Head of caudate nucleus (tissue), 42 donors: ENCODE data around the gene DIS3L2.
"Not testable (repeated sequence)": the region's sequence is repeated elsewhere in the genome, so short reads cannot be mapped to it uniquely, and the experiment has no call there.

Experiments
- DNase-seq, 42 donors: peaks; one replicate each; pipeline versions ENCODE4 v3.0.0 to v3.0.0-alpha.2; 2020 to 2021; ENCODE audit warnings: mixed read lengths in 7 of 42
- intact Hi-C: fragments of 100-400 bp; cut with DNase I; formaldehyde crosslinking; loops from one replicate; pipeline ENCODE4 v1.15.0; 2022

DIS3L2 gene

GRCh38 chr2:232036876-232037275, 75.4 kb downstream of the DIS3L2 start:
- intact Hi-C loops, DNase-seq: not testable (repeated sequence)

- no peak for DNase-seq
Observed at GRCh38 chr2:232038251-232038880, 76.9 kb downstream of the DIS3L2 start.

DNA sequence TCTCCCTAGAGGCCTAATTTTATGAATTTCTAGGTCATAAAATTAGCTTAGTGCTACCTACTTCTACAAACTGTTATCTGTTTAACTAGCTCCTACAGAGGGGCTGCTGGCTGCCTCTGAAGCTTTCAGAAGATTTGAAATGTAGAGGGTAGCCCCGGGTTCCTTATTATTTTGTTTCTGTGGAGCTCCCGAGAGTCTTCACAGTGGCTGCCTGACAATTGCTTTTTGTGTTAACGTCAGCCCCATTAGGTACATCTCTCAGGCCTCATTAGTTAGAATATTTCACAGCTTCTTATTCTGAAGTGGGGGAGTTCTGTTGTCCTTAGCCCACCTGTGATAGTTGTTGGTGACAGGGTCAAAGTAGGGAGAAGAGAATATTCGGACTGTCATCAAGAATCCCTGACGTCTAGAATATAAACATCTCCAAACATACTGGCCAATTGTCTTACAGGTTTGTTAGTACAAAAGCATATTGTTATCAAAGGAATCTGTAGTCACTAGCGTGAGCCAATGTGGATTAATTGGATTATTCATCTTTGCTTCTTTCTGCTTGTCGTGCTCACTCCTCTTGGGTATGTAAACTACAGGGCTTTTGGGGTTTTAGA, 77.5 kb downstream of the DIS3L2 start:
- DNase-seq: peak in 1 of 42 donors; percentile 10
- intact Hi-C loops: no loop called here

More at GRCh38 chr2:232038251-232038880, 76.9 kb downstream of the DIS3L2 start:
- intact Hi-C loops: no loop called here

- intact Hi-C loops: no loop called here
- DNase-seq: no peak
Observed at GRCh38 chr2:232042911-232043574, 81.5 kb downstream of the DIS3L2 start.

DNA sequence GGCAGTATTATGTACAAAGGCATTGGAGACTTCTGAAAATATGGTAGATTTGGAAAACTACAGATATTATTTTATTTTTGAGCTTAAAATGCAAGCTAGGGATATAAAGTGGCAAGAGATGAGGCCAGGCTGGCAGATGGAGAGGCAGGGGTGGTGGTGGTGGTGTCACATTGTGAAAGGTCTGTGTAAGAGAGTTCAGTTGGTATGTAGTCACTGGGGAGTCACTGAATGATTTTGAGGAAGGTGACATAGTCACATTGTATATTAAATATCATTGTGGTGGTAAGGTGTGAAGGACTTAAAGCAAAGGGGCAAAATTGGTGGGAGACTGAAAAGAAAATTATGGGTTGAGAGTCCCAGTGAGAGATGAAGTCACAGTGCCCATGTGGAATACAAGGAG, 82.5 kb downstream of the DIS3L2 start:
- intact Hi-C loops: no loop called here
- no peak for DNase-seq

GRCh38 chr2:232049350-232049749, 87.8 kb downstream of the DIS3L2 start:
- no peak for DNase-seq
- intact Hi-C loops: no loop called here

DNA sequence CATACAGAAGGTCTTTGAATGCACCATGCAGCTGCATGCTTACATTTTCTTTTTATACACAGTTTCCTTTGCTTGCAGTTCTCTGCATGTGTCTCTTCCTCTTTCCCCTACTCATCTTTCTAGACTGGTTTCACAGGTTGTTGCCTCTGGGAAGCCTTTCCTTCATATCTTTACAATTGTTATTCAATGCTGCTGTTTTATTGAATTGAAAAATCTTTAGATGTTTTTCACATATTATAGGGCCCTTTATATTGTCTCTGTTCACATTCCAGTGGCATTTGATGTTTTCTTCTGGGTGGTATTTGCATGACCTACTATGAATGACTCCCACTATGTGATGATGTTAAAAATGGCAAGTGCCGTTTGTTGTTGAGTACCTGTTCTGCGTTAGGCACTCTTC, 91.1 kb downstream of the DIS3L2 start:
- intact Hi-C loops: no loop called here
- DNase-seq: no peak

DNA sequence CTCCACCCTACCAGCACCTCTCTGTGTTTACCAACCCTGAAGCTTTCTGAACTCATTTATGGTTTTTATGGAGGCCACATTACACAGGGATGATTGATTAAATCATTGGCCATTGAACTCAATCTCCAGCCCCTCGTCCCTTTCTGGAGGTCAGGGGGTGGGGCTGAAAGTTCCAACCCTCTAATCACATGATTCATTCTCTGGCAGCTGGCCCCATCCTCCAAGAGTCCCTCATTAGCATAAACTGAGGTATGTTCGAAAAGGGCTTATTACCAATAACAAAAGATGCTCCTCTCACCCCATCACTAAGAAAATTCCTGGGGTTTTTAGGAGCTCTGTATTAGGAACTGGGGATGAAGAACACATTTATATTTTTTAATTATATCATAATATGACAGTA, 92.3 kb downstream of the DIS3L2 start:
- intact Hi-C loops: no loop called here
- no peak for DNase-seq

DNA sequence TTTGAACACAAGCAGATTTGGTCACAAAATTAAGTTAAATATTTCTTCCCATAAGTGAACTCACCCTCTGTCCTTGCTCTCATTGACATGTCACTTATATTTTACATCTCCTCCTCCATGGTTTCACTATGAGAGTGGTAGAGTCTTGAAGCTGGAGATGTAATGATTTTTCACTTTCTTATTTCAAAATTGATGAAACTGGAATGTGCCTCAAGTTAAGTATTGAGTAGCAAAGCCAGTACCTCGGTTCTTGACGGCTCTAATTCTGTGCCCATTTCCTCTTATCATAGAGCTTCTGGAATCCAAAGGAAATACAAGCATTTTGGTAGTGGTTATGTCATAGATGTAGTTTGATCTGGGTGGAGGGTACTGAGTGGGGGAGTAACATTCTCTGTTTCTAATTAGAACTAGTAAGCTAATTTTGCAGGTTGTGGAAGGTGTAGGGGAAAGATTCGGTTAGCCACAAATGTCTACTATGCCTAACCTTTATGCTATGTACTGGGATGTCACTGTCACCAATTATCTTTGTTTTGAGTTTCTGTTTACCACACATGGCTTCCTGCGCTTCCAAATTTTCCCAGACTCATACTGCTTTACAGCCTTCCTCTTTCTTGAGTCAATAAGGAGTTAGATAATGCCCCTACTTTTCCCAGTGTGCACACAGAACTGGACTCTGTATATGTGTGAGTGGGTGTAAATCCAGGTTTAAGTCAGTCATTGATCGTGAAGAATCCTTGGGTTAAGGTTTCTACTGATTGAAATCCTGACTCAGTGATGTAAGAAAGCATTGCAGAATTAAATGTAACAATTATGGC, 96.8 kb downstream of the DIS3L2 start:
- DNase-seq: no peak
- intact Hi-C loops: no loop called here

DNA sequence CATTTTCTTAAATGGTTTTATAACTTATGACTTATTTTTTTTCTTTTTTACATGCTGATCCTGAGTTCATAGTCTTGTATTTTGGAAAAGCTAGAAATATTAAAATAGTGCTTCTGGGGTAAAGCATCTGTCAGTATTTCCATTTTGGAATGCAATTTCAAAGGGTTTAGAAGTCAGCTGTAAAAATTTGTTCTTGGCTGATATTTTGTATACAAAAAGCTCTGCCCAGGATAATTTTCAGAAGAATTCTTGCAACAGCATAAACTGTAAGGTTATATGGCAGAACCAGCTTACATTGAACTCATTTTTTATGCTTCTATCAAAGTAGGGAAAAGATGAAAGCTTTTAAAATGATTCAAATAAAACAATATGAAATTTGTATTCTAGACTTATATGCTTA, 97.4 kb downstream of the DIS3L2 start:
- intact Hi-C loops: no loop called here
- DNase-seq: no peak

DNA sequence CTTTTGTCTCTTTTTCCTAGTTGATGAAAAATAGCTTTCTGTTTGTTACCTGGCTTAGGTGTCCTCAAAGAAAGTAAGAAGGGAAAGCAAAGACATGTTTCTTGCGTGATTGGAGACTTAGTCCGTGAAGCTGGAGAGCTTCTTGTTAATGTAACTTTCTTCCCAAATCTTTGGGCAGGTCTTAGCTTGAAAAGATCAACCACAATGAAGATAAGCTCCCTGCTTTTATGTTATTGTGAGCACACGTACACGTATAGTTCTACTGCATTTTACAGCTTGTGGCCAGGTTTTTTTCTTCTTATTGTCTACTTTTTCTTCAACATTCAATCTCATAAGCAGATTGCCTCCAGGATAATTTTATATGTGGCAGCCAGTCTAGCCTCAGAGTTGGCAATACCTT, 99.8 kb downstream of the DIS3L2 start:
- no peak for DNase-seq
- intact Hi-C loops: no loop called here

GRCh38 chr2:232073026-232073425, 111.5 kb downstream of the DIS3L2 start:
- DNase-seq: no peak
- intact Hi-C loops: no loop called here

DNA sequence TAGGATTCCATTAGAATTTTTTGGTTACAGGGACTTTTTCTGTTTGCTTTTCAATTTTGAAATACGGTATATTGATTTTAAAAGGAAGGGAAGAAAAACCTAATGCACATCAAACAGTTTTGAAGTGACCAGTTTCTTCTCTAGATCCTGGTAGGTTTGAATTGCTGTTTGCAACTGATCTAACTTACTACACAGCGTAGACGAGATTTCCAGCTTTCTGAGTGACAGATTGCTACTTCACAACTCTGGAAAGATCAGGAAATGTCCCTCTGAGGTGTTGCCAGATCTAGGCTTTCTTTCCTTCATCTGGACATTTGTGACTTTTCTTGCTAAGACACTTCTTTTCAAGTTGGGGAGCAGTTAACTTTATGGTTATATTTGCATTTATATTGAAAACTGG, 112.2 kb downstream of the DIS3L2 start:
- DNase-seq: no peak
- intact Hi-C loops: no loop called here

DNA sequence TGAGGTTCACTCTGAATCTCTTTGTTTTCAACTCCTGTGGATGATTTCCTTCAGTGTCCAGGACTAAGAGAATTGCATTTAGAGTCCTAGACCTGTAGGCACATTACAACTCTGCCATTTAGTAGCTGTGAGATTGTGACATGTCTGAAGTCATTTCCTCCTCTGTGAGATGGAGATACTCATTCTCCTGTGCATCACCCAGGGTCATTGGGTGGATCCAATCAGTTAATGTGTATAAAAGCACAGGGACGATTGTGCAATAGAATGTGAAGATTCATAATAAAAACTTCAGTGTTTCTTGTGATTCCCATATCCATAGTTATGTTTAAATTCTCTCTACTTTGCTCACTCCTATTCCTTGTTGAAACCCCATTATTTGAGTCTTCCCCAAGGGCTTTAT, 113.6 kb downstream of the DIS3L2 start:
- intact Hi-C loops: no loop called here
- no peak for DNase-seq

- intact Hi-C loops: no loop called here
Observed at GRCh38 chr2:232075859-232076258, 114.3 kb downstream of the DIS3L2 start.

DNA sequence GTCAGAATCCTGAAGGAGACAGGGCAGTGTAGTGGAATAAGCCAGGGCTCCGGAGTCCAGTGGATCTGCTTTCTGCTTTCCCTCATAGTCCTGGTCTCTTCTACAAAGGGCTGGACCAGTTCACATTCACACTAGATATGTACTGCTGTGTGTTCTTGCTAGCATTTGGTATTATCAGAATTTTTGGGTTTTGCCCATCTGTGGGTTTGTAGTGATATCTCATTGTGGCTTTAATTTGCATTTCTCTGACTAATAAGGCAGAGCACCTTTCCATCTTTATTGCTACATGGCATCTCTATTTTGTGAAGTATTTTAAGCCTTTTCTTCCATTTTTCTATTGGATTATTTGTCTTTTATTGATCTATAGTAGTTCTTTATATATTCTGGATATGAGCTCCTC, 114.8 kb downstream of the DIS3L2 start:
- DNase-seq: no peak
- intact Hi-C loops: no loop called here

More at GRCh38 chr2:232075859-232076258, 114.3 kb downstream of the DIS3L2 start:
- no peak for DNase-seq

- DNase-seq: peak in 4 of 42 donors; percentile 9 to 30 (median 27)
- intact Hi-C loops: no loop called here
Observed at GRCh38 chr2:232076736-232077135, 115.2 kb downstream of the DIS3L2 start.

DNA sequence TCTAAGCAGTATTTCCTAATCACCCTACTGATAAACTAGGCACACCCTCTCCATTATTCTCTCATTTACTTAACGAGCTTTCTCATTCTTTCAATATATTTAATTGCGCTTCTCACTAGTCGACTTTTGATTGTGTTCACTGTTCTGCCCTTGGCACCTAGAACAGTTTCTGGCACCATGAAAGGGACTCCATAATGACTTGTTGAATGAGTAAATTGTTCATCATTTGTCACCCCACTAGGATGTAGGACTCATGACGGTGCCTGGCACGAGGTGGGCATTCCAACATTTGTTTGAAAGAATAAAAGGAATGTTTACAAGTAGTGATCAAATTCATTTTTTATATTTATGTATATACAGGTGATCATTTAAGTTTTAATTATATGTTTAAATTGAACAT, 123.7 kb downstream of the DIS3L2 start:
- peak in 27 of 42 donors; percentile 3 to 67 (median 34) for DNase-seq
- intact Hi-C loops: no loop called here

DNA sequence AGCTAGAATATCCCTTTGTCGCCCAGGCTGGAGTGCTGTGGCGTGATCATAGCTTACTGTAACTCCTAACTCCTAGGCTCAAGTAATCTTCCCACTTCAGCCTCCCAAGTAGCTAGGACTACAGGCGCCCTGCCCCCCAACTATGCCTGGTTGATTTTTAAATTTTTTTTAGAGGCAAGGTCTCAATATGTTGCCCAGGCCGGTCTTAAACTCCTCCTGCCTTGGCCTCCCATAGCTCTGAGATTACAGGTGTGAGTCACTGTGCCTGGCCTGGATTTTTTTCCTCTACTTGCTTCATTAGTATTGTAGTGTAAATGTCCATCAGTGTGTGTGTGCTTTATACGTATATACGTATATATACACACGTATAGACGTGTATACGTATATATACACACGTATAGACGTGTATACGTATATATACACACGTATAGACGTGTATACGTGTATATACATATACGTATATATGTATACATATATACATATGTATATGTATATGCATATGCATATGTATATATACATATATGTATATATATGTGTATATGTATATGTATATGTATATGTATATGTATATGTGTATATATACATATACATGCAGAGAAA, 124.4 kb downstream of the DIS3L2 start:
- intact Hi-C loops: no loop called here

More for the DNA sequence above, 124.4 kb downstream of the DIS3L2 start:
- no peak for DNase-seq
